COLO829 (cell line): ENCODE results near the gene FHIT.

Experiments used
- DNase-seq: peaks from one replicate; pipeline ENCODE4 v3.0.0; 2012; ENCODE audit warnings: low spot score

Gene FHIT

GRCh38 chr3:60277361-60277800, 973.9 kb downstream of the FHIT start:
- no peak for DNase-seq

GRCh38 chr3:60276615-60277014, 974.6 kb downstream of the FHIT start:
- DNase-seq = no peak

- DNase-seq = no peak
Measured at GRCh38 chr3:60274646-60275045, 976.6 kb downstream of the FHIT start.

DNA sequence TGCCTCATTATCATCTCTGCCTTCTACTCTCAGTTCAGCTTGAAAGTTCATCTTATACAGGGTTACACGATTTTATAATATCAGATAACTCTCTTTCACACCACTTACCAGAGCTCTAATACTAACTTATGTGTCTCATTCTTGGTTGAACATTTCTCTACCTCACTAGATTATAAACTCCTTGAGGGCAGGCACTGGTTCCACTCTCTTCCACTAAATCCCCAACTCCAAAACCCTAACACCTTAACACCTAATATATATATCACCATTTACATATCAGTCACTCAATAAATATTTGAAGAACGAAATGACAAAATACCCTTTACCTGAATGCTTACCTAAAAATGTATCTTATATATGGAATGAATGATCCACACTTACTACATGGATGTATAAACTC, 977.2 kb downstream of the FHIT start:
- DNase-seq = no peak

- DNase-seq = no peak
Measured at GRCh38 chr3:60269829-60270266, 981.4 kb downstream of the FHIT start.

DNA sequence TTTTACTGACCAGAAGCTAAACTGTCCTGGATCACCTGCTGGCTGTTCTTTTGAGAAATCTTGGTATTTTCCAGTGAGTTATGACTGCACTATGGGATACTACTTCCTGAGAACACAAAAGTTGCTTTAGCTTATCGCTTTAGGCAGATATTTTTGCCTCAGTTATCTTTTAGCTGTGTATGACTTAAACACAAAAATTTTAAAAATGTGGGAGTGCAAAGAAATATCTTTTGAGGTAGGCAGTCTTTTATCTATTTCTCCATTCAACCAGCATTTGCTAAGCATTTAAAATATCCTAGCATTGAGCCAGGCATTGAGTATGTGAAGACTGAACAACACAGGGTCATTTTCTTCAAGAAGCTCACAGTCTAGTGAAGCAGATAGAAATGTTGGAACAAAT, 981.9 kb downstream of the FHIT start:
- no peak for DNase-seq

DNA sequence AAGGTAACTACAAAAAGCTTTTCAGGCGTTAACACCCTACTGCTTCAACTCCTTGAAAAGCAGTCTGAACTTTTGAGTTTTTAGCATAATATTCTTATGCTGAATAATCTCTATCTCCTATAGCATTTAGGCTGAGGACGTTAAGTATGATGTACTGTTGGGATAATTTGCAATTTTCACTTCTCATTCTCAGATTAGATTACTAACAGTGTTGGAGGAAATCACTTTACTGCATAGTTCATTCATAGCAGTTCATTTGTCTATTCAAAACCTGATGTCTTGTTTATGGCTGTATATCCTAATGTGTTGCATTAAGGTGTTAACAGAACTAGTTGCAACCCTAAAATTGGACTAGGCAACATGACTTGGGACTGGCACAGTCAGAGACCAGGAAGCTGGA, 983.1 kb downstream of the FHIT start:
- no peak for DNase-seq

DNA sequence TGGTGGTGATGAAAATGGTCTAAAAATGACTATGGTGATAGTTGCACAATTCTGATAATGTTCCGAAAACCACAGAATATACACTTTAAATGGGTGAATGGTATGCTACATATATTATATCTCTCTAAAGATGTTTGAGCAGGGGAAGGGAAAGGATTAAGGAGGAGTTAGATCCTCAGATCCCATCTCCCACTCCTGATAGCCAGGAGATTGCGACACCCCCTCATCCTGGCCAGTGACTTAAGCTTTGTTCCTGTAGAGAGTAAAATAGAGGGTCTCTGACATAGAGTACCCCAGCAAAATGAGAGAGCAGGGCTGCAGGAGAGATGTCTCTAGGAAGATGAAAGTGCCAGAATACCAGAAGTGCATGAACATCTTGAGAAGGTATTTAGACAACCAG, 984.8 kb downstream of the FHIT start:
- no peak for DNase-seq

DNA sequence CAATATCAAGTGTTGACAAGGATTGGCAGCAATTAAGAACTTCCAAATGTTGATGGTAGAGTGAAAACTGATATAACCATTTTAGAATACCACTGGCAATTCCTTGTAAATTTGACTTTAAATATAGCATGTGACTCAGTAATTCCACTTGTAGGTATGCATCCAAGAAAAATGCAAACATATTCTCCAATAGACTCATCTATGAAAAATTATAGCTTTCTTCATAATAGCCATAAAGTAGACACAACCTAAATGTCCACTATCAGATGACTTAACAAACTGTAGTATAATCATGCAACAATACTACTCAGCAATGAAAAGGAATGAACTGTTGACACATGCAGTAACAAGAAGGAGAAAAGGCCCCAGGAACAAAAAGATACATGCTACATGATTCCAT, 988.1 kb downstream of the FHIT start:
- no peak for DNase-seq

- no peak for DNase-seq
Measured at GRCh38 chr3:60262546-60262945, 988.7 kb downstream of the FHIT start.

- no peak for DNase-seq
Measured at GRCh38 chr3:60260546-60260945, 990.7 kb downstream of the FHIT start.

DNA sequence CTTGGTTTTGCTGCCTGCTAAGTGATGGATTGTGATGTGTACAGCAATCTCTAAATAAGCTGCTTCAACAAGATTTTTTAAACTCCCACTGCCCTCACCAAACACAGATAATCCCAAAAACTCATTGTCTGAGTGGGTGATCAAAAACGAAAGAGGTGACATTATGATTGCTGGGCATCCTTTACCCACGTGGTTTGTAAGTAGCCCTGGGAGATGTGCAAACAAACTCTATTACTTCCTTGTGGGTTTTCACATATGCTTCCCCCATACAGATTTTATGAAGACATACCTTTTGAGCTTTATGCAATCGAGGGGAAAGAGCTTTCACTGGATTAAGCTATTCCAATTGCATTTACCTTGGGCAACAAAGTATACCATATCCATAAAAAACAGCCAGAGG, 1000.4 kb downstream of the FHIT start:
- DNase-seq = no peak

GRCh38 chr3:60250206-60250605, 1001.0 kb downstream of the FHIT start:
- DNase-seq = no peak

- no peak for DNase-seq
Measured at GRCh38 chr3:60246361-60246760, 1004.9 kb downstream of the FHIT start.

GRCh38 chr3:60243456-60243855, 1007.8 kb downstream of the FHIT start:
- no peak for DNase-seq

- no peak for DNase-seq
Measured at GRCh38 chr3:60240492-60240891, 1010.8 kb downstream of the FHIT start.

DNA sequence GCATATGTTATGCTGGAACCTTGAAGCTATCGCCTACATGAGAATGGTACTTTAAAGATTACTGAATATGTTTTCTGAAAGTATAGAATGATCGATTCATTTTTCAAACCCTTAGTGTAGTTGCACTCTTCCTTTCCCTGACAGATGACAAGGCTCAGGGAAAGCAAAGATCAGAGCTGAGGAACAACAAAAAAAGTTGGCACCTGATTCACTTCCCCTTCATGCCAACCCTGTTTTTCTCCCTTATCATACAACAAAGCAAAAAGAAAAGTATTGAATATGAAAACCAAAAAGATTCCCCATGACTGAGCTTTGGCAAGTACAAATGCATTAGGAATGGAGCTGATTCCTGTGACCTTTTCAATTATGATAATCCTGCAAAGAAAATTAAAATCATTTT, 1012.7 kb downstream of the FHIT start:
- no peak for DNase-seq

DNA sequence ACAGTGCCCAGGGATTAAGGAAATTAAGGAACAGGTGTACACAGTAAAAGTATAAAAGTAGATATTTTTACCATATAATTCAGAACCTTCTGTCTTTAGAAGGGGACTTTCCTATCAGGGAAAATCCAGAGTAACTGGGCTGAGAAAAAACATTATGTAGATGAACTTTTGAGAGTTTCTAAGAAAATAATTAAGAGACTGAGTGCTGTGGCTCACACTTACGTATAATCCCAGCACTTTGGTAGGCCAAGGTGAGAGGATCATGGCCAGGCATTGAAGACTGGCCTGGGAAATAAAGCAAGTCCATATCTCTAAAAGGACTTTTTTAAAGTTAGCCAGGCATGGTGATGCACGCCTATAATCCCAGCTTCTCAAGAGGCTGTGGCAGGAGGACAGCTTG, 1021.8 kb downstream of the FHIT start:
- no peak for DNase-seq

GRCh38 chr3:60228823-60229222, 1022.4 kb downstream of the FHIT start:
- DNase-seq = no peak

DNA sequence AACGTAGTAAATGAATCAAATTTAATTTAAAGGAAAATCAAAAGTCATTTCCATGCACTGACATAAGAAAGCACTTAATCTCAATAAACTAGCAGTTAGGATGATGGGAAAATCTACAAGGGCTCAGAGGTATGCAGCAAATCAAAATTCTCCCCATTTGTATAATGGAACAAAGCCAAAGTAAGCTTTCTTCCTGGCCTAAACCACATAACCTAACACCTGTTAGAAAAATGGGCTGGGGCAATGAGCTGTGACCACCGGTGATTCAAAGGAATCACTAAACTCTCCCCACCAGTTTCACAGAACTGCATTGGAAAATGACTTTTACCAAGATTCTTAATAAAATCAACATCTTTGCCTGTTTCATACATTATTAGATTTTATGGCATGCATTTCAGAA, 1024.3 kb downstream of the FHIT start:
- DNase-seq = no peak

DNA sequence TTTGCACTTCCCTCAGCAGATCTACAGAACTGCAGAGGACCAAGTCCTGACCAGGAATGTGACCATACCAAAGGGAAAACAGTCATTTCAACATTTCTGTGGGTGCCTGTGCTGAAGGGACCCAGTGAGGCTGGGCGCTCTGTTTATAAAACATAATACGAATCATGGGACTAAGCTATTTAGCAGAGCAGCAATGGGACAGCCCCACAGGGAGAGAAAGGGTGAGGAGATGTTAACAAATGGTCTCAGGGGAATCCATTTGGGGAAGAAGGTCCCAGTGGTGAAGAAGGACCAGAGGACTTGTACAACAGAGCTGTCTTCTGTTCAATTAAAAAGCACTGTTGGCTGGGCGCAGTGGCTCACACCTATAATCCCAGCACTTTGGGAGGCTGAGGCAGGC, 1025.4 kb downstream of the FHIT start:
- no peak for DNase-seq

- no peak for DNase-seq
Measured at GRCh38 chr3:60220768-60221167, 1030.5 kb downstream of the FHIT start.

- DNase-seq = no peak
Measured at GRCh38 chr3:60219501-60219900, 1031.8 kb downstream of the FHIT start.

DNA sequence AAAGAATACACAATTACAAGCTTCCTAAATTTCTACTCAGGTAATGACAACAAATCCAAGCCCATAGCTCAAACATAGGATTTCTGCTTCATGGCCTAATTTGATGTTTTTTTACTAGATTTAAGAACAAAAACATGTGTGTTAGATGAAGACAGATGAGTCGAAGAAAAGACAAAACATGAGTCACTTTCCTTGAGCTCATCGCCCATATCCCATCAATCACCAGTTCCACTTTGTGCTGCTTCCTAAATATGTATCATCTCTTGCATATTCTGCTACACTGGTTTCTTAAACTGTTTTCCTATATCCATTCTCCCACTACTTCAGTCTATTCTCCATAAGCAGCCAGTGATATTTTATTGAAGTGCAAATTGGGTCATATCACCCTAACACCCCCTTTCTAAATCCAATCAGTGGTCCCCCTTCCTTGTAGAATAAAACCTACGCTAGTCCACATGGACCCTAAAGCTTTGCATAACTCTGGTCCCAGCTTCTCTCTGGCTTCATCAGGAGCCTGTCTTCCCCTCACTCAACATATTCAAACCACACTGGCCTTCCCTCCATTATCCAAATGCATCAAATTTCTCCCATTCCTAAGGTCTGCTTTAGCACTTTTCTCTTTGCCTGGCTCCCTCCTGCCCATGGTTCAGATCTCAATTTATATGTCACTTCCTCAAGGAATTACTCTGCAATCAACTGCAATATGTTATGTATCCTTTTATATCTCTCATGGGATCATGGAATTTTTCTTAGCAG, 1033.9 kb downstream of the FHIT start:
- DNase-seq = no peak
